Skeletal muscle satellite cell (primary cell): ENCODE results near the gene NET1.

Source experiments
- H3K27me3 ChIP-seq: 2 replicates; pipeline ENCODE4 v1.7.0; 2013; ENCODE audit warnings: low read length; ENCODE audit not compliant: control insufficient read depth, insufficient read depth
- H3K36me3 ChIP-seq: 2 replicates; pipeline ENCODE4 v1.7.0; 2013; ENCODE audit warnings: mild to moderate bottlenecking, control low read depth, low read length; ENCODE audit not compliant: insufficient read depth
- H3K4me1 ChIP-seq: 2 replicates; pipeline ENCODE4 v1.7.0; 2013; ENCODE audit warnings: low read length; ENCODE audit not compliant: control insufficient read depth, insufficient read depth
- H3K4me2 ChIP-seq: 2 replicates; pipeline ENCODE4 v1.7.0; 2013; ENCODE audit warnings: mild to moderate bottlenecking, low read length
- H3K4me3 ChIP-seq: 2 replicates; pipeline ENCODE4 v1.7.0; 2013; ENCODE audit warnings: low read length
- H3K9ac ChIP-seq: 2 replicates; pipeline ENCODE4 v1.7.0; 2013; ENCODE audit warnings: mild to moderate bottlenecking, low read depth, low read length, moderate library complexity
- H3K9me3 ChIP-seq: replicated peaks from 2 replicates; pipeline ENCODE4 v1.7.0; 2013; ENCODE audit warnings: mild to moderate bottlenecking, control low read depth, low read length

Gene NET1

GRCh38 chr10:5480162-5480941, 68.0 kb downstream of the NET1 start:
- Histone ChIP-seq H3K27me3 (peaks cover 5% of the 10 kb centered on the region), H3K4me3 (no peak overlapping the region), H3K9me3 (no peaks in the 10 kb centered on the region), H3K4me1 (peaks cover 12% of the 10 kb centered on the region), H3K9ac (no peak overlapping the region), H3K4me2 (no peak overlapping the region), H3K36me3 (no peaks in the 10 kb centered on the region)

GRCh38 chr10:5481121-5481520, 68.8 kb downstream of the NET1 start:
- Histone ChIP-seq H3K9ac (no peak overlapping the region), H3K4me2 (no peak overlapping the region), H3K9me3 (no peaks in the 10 kb centered on the region), H3K4me3 (no peak overlapping the region), H3K27me3 (peaks cover 13% of the 10 kb centered on the region), H3K36me3 (no peaks in the 10 kb centered on the region), H3K4me1 (peaks cover 12% of the 10 kb centered on the region)

DNA sequence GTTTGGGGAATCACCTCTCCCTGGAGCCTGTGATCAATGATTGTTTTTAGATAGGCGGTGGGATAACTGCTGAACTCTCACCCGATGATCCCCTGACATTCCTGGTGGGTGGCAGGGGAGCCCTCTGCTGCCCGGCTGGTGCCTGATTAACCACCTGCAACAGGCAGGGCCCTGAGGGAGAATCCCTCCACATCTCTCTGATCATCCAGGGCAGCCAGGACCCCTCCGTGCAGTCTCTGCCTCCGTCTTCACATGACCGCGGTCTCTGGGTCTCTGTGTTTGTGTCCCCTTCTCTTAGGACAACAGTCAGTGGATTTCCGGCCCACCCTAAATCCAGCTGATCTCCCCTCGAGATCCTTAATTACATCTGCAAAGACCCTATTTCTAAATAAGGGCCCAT, 69.7 kb downstream of the NET1 start:
- H3K4me2 ChIP-seq, result no peak overlapping the region
- peaks cover 9% of the 10 kb centered on the region for H3K4me1 ChIP-seq
- H3K36me3 ChIP-seq, result no peaks in the 10 kb centered on the region

GRCh38 chr10:5484205-5484604, 71.8 kb downstream of the NET1 start:
- Histone ChIP-seq H3K9me3 (no peaks in the 10 kb centered on the region), H3K4me1 (no peaks in the 10 kb centered on the region), H3K9ac (no peak overlapping the region), H3K36me3 (no peaks in the 10 kb centered on the region), H3K4me2 (no peak overlapping the region), H3K4me3 (no peak overlapping the region), H3K27me3 (peaks cover 26% of the 10 kb centered on the region)

More for the DNA sequence above, 69.7 kb downstream of the NET1 start:
- H3K4me3 ChIP-seq, result no peak overlapping the region
- no peak overlapping the region for H3K9ac ChIP-seq
- H3K27me3 ChIP-seq, result peaks cover 22% of the 10 kb centered on the region
- H3K9me3 ChIP-seq, result no peaks in the 10 kb centered on the region

GRCh38 chr10:5485290-5485689, 72.9 kb downstream of the NET1 start:
- peaks cover 26% of the 10 kb centered on the region for H3K27me3 ChIP-seq
- H3K36me3 ChIP-seq, result no peaks in the 10 kb centered on the region

GRCh38 chr10:5485948-5486852, 73.8 kb downstream of the NET1 start:
- H3K9me3 ChIP-seq, result no peaks in the 10 kb centered on the region
- no peak overlapping the region for H3K4me3 ChIP-seq
- no peak overlapping the region for H3K9ac ChIP-seq
- H3K27me3 ChIP-seq, result peaks cover 26% of the 10 kb centered on the region
- H3K4me1 ChIP-seq, result no peaks in the 10 kb centered on the region
- H3K36me3 ChIP-seq, result no peaks in the 10 kb centered on the region
- no peak overlapping the region for H3K4me2 ChIP-seq

More at GRCh38 chr10:5485290-5485689, 72.9 kb downstream of the NET1 start:
- Histone ChIP-seq H3K4me3 (no peak overlapping the region), H3K4me2 (no peak overlapping the region), H3K4me1 (no peaks in the 10 kb centered on the region), H3K9me3 (no peaks in the 10 kb centered on the region), H3K9ac (no peak overlapping the region)

DNA sequence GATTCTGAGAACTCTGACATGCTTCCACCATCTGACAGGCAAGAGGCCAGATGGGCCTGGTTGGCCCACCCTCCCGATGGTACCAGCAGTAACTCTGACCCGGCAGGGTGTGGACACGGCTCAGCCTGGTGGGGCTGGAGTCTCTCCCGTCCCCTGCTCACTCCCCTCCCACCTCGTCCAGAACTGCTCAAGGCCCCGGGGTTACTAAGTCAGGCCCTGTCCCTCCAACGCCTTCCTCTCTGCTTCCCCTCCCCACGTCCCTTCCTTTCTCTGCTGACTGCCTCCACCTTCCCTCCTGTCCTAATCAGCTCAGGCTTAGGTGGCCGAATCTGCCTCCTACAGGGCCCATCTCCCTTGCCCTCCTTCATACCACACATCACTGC, 74.5 kb downstream of the NET1 start:
- Histone ChIP-seq H3K4me3 (no peak overlapping the region), H3K9ac (no peak overlapping the region), H3K4me2 (no peak overlapping the region), H3K4me1 (no peaks in the 10 kb centered on the region), H3K27me3 (peaks cover 26% of the 10 kb centered on the region), H3K9me3 (no peaks in the 10 kb centered on the region), H3K36me3 (no peaks in the 10 kb centered on the region)

GRCh38 chr10:5488272-5489161, 76.2 kb downstream of the NET1 start:
- Histone ChIP-seq H3K36me3 (no peaks in the 10 kb centered on the region), H3K9ac (no peak overlapping the region), H3K4me1 (no peaks in the 10 kb centered on the region), H3K27me3 (peaks cover 26% of the 10 kb centered on the region), H3K4me2 (no peak overlapping the region), H3K4me3 (no peak overlapping the region), H3K9me3 (peaks cover 5% of the 10 kb centered on the region)

- Histone ChIP-seq H3K27me3 (peaks cover 23% of the 10 kb centered on the region), H3K4me2 (no peak overlapping the region), H3K4me3 (no peak overlapping the region)
Measured at GRCh38 chr10:5490032-5490431, 77.7 kb downstream of the NET1 start.

DNA sequence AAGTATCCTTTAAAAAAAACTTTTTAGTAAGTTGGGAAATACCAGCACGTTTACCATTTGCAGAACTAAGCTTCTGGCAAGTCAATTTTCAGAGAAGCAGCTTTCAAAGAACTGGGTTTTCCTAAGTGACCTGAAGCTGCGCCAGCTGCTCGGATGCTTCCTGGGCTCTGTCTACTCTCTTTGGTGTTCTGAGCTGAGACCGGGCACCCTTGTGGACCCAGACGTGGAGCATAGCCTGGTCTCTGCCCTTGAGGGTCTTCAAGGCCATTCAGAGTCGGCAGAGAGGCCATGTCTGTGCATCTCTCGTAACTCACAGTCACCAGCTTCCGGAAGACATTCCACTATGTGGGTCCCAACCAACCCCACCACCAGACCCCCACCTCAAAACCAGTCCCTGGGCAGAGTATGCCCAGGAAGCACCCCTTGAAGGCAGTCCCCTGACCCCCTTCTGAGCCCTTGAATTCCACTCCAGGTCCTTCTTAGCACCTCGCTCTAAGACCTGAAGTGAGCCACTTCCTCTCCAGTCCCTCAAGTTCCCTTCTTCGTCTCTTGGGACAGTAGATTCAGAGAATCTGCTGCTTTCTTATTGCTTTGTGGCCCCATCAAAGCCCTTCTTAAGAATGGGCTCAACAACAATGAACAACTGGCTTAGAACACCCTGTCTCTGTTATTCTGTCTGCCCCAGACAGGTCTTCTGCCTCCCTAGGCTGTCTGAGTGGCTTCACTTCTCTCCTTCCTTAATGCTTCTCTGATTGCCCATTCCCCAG, 78.5 kb downstream of the NET1 start:
- H3K27me3 ChIP-seq, result peaks cover 16% of the 10 kb centered on the region
- H3K9me3 ChIP-seq, result peaks cover 5% of the 10 kb centered on the region

More at GRCh38 chr10:5490032-5490431, 77.7 kb downstream of the NET1 start:
- Histone ChIP-seq H3K9me3 (peaks cover 5% of the 10 kb centered on the region), H3K4me1 (no peaks in the 10 kb centered on the region), H3K9ac (no peak overlapping the region), H3K36me3 (no peaks in the 10 kb centered on the region)

More for the DNA sequence above, 78.5 kb downstream of the NET1 start:
- Histone ChIP-seq H3K4me3 (no peak overlapping the region), H3K9ac (no peak overlapping the region), H3K36me3 (no peaks in the 10 kb centered on the region), H3K4me2 (no peak overlapping the region), H3K4me1 (no peaks in the 10 kb centered on the region)
